CD4-positive, alpha-beta T cell treated with Interleukin-15 for 1 hour (primary cell): ENCODE measurements around the gene ADAMTSL1.

Experiments
- DNase-seq: peaks from one replicate; pipeline ENCODE4 v3.0.0-alpha.2; 2020

Gene ADAMTSL1

GRCh38 chr9:18555105-18555883, 81.3 kb downstream of the ADAMTSL1 start:
- no peak for DNase-seq

GRCh38 chr9:18564018-18564880, 90.3 kb downstream of the ADAMTSL1 start:
- no peak for DNase-seq

GRCh38 chr9:18566121-18566520, 92.2 kb downstream of the ADAMTSL1 start:
- no peak for DNase-seq

- DNase-seq = no peak
Observed at GRCh38 chr9:18568973-18569372, 95.0 kb downstream of the ADAMTSL1 start.

GRCh38 chr9:18569941-18570630, 96.1 kb downstream of the ADAMTSL1 start:
- DNase-seq = no peak

GRCh38 chr9:18573021-18573556, 99.1 kb downstream of the ADAMTSL1 start:
- DNase-seq = no peak

- DNase-seq = no peak
Observed at GRCh38 chr9:18575686-18576085, 101.7 kb downstream of the ADAMTSL1 start.

GRCh38 chr9:18579536-18579935, 105.6 kb downstream of the ADAMTSL1 start:
- no peak for DNase-seq

GRCh38 chr9:18580151-18580550, 106.2 kb downstream of the ADAMTSL1 start:
- no peak for DNase-seq

GRCh38 chr9:18585996-18586395, 112.0 kb downstream of the ADAMTSL1 start:
- no peak for DNase-seq

GRCh38 chr9:18588002-18588401, 114.0 kb downstream of the ADAMTSL1 start:
- no peak for DNase-seq

GRCh38 chr9:18591261-18591660, 117.3 kb downstream of the ADAMTSL1 start:
- DNase-seq = no peak

- no peak for DNase-seq
Observed at GRCh38 chr9:18594837-18595236, 120.9 kb downstream of the ADAMTSL1 start.

GRCh38 chr9:18595597-18595996, 121.6 kb downstream of the ADAMTSL1 start:
- DNase-seq = no peak

- DNase-seq = no peak
Observed at GRCh38 chr9:18596920-18597319, 123.0 kb downstream of the ADAMTSL1 start.

GRCh38 chr9:18598969-18599368, 125.0 kb downstream of the ADAMTSL1 start:
- no peak for DNase-seq

GRCh38 chr9:18601026-18601425, 127.1 kb downstream of the ADAMTSL1 start:
- DNase-seq = no peak

- DNase-seq = no peak
Observed at GRCh38 chr9:18601956-18602355, 128.0 kb downstream of the ADAMTSL1 start.

- no peak for DNase-seq
Observed at GRCh38 chr9:18604767-18605730, 131.1 kb downstream of the ADAMTSL1 start.

- no peak for DNase-seq
Observed at GRCh38 chr9:18605766-18606180, 131.8 kb downstream of the ADAMTSL1 start.

GRCh38 chr9:18606281-18606680, 132.3 kb downstream of the ADAMTSL1 start:
- DNase-seq = no peak

- DNase-seq = no peak
Observed at GRCh38 chr9:18606846-18607245, 132.9 kb downstream of the ADAMTSL1 start.
